ENCODE measurements around the gene THOC1. TPM values are rescaled to one million over a fixed set of nuclear protein-coding genes. Genes with fewer than 3 reads are reported as not detected.

Gene THOC1
- total and polyA plus RNA-seq, 2 of the 8 experiments (the other 6 are each of a cell fraction or from before 2014, with no cell fraction given): 19.1 to 66.4 TPM

DNA sequence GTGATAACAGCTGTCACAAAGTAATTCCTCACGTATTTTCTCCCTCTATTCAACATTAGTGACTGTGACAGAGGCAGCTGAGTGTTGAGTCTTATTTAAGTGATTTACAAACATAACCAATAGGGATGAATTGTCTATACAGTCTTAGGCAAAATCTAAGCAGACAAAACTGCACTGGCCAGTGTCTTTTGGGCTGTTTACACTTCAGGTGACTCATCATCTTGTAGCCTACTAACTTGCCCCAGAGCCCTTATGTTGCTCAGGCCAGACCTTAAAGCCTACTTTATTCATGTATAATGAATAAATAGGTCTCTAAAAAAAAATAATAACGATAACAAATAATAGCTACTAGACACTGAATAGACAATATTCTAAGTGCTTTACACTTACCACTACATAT lies 17.2 kb downstream of the THOC1 start:
- ChIA-PET POLR2A (ENCODE audit: partially characterized antibody) (no interaction called here), CTCF (ENCODE audit: partially characterized antibody) (interaction anchor here (0.6 kb wide), 1 partner anchor 42 kb away, joined by 3 read pairs; no protein-coding TSS in a partner anchor)
- peaks cover 0 to 1% of the 10 kb centered on the region in 2 experiments for H4K20me1 ChIP-seq (replicated peaks in 1 of 2; ENCODE audit: control insufficient read depth in 1 of 2, insufficient read depth in 2 of 2, low read length in 2 of 2)
- H2BK20ac ChIP-seq (ENCODE audit: low read length): no peak overlapping the region
- no peak overlapping the region for H2AK5ac ChIP-seq (ENCODE audit: low read depth, low read length)
- H4K5ac ChIP-seq (ENCODE audit: insufficient read length, low read depth, low read length): no peak overlapping the region
- no peak overlapping the region for H3K4me2 ChIP-seq (ENCODE audit: insufficient read depth in 1 of 2, low read depth in 2 of 2, low read length in 2 of 2)
- FAIRE-seq (no peak), DNase-seq (ENCODE audit: low read depth in 1 of 2, low spot score in 2 of 2) (no peak)
- H2AFZ ChIP-seq (ENCODE audit: low read length): no peak overlapping the region
- H4K91ac ChIP-seq (replicated peaks; ENCODE audit: insufficient read length, low read length): no peak overlapping the region
- TF ChIP-seq CHD2 (IDR thresholded peaks at IDR 0.05; ENCODE audit: low read length): no peak
- TF ChIP-seq CTBP2 (IDR thresholded peaks at IDR 0.05; ENCODE audit: borderline replicate concordance, insufficient read depth, insufficient read length, low read length): no peak
- no peak overlapping the region for H3K27ac ChIP-seq (ENCODE audit: low read depth, low read length)
- no peak overlapping the region for H3K23ac ChIP-seq (ENCODE audit: insufficient read length)
- H3K36me3 ChIP-seq (ENCODE audit: control insufficient read depth in 2 of 4, insufficient read depth in 4 of 4, low read length in 3 of 4): peaks cover 12 to 82% (median 43%) of the 10 kb centered on the region in 4 experiments
- no peak overlapping the region for H3K18ac ChIP-seq (ENCODE audit: extremely low read depth, low read length)
- H2BK120ac ChIP-seq (replicated peaks; ENCODE audit: low read depth, low read length): no peak overlapping the region
- H3K14ac ChIP-seq (ENCODE audit: insufficient read length): no peak overlapping the region
- no peak overlapping the region for H3K4ac ChIP-seq (replicated peaks; ENCODE audit: insufficient read length, low read depth, low read length)
- no peak overlapping the region for H3K56ac ChIP-seq (replicated peaks; ENCODE audit: insufficient read length, low read depth, low read length)
- H3K9ac ChIP-seq (replicated peaks in 1 of 4; ENCODE audit: extremely low read depth in 1 of 4, low read depth in 3 of 4, low read length in 3 of 4): no peak overlapping the region
- H2BK12ac ChIP-seq (ENCODE audit: low read depth, low read length): no peak overlapping the region
- H2BK15ac ChIP-seq (ENCODE audit: low read length): no peak overlapping the region
- no peaks in the 10 kb centered on the region for H3K9me3 ChIP-seq (ENCODE audit: insufficient read depth in 2 of 2, low read depth in 1 of 2, low read length in 1 of 2)
- H4K8ac ChIP-seq (ENCODE audit: extremely low read depth, insufficient read depth, low read length): no peak overlapping the region
- H3K27me3 ChIP-seq (replicated peaks in 1 of 4; ENCODE audit: control insufficient read depth in 3 of 4, extremely low read depth in 1 of 4, insufficient read depth in 3 of 4, low read length in 3 of 4): no peaks in the 10 kb centered on the region
- 88% methylated on average over 2 of the region's 2 CpGs; no CpG with 5 or more reads in 1 of the 2 experiments for WGBS, 2 experiments (ENCODE audit: extremely low coverage in 1 of 2, insufficient coverage in 1 of 2, insufficient read length in 1 of 2, insufficient replicate concordance in 2 of 2, low coverage in 1 of 2, low lambda C conversion rate in 2 of 2, missing lambda C conversion rate in 1 of 2)
- no peaks in the 10 kb centered on the region for H3K79me2 ChIP-seq (ENCODE audit: control insufficient read depth in 1 of 2, insufficient read depth in 2 of 2, low read length in 2 of 2)
- H3K23me2 ChIP-seq (ENCODE audit: low read depth, low read length): no peaks in the 10 kb centered on the region
- no peak overlapping the region for H3K4me3 ChIP-seq (ENCODE audit: extremely low read depth in 1 of 4, insufficient read depth in 2 of 4, low read depth in 3 of 4, low read length in 4 of 4)
- H3K4me1 ChIP-seq (replicated peaks in 1 of 4; ENCODE audit: control insufficient read depth in 3 of 4, insufficient read depth in 4 of 4, low read length in 3 of 4): no peaks in the 10 kb centered on the region
- H3K79me1 ChIP-seq (ENCODE audit: low read depth, low read length): no peaks in the 10 kb centered on the region
- no peak overlapping the region for H2BK5ac ChIP-seq (ENCODE audit: low read depth, low read length)

All from H1 (cell line).